M059J (cell line): ENCODE results near the gene LY6G5C. TPM values are rescaled to one million over a fixed set of nuclear protein-coding genes. Genes with fewer than 3 reads are reported as not detected.
A peak's percentile ranks its signal among the peaks of the same experiment; 100 is the strongest.

Experiments
- DNase-seq: peaks from one replicate; pipeline ENCODE4 v3.0.0-alpha.2; 2012; ENCODE audit warnings: low read depth
- total RNA-seq: library from RNA; depleted of rRNA; stranded (reverse); fragments of >200 nt; shearing (Covaris generic); gene quantifications from 2 replicates; pipeline ENCODE4 v1.2.3, GENCODE V29; 2014

The LY6G5C gene
- total RNA-seq, 1 experiment from 2014 or later, result 2.0 TPM

- no peak for DNase-seq
Measured at GRCh38 chr6:31663126-31663960, 17.5 kb downstream of the LY6G5C start.

- DNase-seq, result no peak
Measured at GRCh38 chr6:31662124-31662723, 18.6 kb downstream of the LY6G5C start.

DNA sequence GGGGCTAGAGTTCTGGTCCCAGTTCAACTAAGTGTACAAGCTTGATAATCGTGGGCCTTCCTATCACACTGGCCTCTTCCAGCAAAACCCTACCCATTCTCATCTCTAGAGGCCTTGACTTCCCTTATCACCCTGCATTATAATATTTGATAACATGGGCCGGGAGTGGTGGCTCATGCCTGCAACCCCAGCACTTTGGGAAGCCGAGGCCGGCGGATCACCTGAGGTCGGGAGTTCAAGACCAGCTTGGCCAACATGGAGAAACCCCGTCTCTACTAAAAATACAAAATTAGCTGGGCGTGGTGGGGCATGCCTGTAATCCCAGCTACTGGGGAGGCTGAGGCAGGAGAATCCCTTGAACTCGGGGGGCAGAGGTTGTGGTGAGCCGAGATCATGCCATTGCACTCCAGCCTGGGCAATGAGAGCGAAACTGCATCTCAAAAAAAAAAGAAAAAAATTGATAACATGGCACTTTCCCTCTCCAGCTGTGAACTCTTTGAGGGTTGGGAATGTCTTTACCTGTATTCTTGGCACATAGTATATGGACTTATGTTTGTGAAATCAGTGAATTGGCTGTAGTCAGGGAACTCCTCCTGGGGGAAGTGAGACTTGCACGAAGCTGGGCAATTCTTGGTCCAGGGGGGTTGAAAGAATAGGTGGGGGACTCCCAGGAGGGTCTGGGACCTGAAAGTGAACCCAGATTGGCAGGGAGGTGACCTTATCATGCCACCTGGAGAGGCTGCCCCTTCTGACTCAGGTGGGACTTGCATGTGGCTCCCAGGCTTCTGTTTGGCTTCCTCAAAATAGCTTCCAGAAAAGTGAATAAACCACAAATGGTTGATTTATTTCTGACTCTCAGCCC, 19.4 kb downstream of the LY6G5C start:
- no peak for DNase-seq

DNA sequence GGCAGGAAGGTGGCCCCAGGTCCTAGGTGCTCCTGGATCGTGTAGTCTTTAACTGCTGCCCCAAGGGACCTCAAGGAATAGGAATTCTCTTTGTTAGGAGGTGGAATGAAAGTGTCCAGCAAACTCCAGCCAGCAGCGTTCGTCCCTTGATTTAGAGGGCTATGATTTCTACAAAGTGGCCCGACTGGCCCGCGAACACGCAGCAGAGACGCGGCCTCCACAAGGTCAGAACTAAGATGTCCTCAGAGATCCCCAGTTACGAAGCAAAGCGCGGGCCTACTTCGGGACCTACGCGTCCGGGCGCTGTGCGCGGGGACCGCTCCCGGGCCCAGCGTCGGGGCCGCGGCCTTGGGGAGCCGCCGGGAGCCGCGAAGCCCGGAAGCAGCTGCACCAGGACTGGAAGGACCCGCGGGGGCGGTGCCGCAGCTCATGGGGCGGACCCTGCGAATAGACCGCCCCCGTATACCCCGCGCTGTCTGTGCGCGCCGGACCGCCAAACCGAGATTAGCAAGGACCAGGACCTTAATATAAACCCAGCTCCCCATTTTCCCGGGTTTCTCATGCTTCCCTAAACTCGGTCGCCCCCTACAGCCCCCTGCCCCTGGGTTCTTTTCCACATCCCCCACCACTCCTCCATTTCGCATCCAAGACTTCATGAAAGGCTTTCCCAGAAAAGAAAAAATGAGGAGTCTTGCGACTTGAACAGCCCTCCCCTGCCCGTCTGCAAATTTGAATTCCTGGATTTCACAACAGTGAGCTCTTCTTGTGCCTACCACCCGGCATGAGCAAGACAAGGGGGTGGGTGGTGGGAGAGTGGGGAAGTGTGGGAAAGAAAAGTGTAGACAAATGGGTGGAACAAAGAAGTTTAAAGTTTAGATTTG, 20.2 kb downstream of the LY6G5C start, which contains the start of gene C6orf47:
TSS of gene C6orf47 (minus strand) at position 398 of the 881 bp plus-strand sequence. CDS start 831 bp downstream, outside the sequence.
- peak; percentile 87 for DNase-seq

DNA sequence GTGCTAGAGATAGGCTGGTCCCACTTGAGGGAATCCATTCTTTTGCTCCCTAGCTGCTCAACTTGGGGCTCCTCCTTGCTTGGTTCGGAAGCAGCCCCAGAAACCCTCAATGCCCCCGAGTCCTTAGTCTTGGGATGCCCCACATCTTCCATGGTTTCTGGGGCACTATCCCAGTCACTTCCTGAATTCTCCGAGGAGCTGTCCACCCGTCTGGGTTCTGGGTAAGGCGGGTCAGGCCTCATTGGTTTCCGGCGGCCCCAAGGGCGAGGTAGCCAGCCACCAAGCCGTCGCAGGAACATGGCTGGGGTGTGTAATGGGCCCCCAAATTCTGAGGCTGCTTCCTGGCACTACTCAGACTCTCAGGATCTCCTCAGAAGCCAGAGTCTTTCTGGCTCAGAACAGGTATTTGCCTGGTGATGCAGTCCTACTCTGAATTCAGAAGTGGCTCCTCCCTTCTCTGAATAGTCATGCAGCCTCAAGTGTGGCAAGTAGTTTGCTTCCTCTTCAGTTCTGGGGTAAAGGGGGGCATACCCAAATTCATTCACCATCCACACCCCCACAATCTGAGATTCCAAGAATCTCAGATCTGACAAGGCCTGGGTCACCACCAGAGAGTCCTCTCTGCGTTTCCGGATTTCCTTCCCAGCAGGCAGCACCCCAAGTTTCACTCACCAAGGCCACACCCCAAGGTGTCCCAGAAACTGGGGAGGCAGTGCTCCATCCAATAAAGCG, 21.1 kb downstream of the LY6G5C start:
- DNase-seq, result peak; percentile 55

DNA sequence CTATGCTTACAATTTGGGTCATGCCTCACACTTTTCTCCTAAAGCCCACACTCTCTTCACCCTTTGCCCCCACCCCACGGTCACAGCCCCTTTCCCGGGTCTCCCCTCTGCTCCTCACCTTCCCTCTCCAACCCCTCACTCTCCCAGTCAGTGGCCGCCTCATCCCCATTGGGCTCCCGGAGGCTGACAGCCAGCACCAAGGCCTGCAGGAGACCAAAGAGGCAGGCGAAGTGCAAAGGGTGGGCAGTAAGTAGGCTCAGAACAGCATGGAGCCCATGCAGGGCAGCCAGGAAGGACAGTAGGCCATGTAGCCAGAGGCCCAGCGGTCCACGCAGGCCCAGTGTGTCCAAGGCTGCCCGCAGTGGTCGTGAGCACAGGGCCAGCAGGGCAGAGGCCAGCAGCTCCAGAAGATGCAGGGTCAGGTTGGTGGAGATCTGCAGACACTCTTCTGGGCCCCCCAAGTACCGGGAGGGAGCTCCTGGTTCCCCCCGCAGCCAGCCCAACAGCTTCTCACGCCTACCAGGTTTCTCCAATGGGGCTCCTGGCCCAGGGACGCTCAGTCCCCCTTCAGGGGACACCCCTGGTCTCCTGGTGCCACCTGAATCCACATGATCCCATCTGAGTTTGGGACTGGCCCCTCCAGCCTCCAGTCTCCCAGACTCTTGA, 21.8 kb downstream of the LY6G5C start:
- no peak for DNase-seq

DNA sequence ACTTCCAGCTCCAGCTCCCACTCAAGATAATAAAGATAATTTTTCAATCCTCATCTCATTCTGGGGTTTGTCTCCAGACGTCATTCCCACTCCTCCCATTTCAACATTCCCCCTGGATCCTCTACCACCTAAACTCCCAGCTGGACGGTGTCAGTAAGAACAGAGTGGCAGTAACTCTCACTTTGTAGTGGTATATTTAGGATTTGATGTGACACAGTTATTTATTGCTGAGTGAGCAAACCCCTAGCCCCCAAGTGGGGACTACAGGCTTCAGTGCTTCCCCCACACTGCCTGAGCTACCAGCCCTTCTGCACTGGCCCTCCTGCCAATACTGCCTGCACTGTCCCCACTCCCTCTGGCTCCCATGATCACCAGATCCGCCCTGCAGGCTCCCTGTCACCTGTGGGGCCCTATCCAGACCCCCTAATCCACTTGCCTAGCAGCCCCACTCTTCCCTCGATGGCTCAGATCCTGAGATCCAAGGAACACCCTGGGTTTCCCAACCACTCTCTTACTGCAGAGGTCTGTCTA, 22.6 kb downstream of the LY6G5C start:
- no peak for DNase-seq

DNA sequence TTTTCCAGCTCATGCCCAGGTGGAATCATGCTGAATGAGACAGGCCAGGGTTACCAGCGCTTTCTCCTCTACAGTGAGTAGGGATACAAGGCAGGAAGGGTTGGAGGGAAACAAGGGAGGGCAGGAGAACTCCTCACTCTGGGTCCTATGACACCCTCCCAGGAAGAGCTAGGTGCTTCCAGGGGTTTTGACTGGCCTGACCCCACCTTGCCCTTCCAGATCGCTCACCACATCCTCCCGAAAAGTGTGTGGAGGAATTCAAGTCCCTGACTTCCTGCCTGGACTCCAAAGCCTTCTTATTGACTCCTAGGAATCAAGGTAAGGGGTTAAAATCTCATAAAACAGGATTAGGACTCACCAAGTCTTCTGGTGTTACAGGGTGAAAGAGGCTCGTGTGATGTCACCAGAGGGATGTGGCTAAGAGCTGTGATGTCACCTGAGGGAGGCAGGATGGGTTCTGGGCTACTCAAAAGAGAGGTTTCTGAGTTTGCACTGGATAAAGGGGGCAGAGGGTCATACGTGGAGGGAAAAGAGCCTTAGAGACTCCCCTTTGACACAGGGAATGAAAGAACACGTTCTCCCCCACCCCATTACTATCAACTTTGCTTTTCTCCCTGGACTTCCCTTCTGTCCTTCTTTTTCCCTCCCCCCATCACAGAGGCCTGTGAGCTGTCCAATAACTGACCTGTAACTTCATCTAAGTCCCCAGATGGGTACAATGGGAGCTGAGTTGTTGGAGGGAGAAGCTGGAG, 23.3 kb downstream of the LY6G5C start:
- DNase-seq, result no peak

GRCh38 chr6:31655349-31656237, 25.3 kb downstream of the LY6G5C start, which contains the start of gene APOM:
Gene APOM (plus strand): TSS chr6:31655894. CDS start chr6:31655967, 73 bp downstream.
- DNase-seq, result no peak

- DNase-seq, result no peak
Measured at GRCh38 chr6:31654574-31655348, 26.1 kb downstream of the LY6G5C start.

DNA sequence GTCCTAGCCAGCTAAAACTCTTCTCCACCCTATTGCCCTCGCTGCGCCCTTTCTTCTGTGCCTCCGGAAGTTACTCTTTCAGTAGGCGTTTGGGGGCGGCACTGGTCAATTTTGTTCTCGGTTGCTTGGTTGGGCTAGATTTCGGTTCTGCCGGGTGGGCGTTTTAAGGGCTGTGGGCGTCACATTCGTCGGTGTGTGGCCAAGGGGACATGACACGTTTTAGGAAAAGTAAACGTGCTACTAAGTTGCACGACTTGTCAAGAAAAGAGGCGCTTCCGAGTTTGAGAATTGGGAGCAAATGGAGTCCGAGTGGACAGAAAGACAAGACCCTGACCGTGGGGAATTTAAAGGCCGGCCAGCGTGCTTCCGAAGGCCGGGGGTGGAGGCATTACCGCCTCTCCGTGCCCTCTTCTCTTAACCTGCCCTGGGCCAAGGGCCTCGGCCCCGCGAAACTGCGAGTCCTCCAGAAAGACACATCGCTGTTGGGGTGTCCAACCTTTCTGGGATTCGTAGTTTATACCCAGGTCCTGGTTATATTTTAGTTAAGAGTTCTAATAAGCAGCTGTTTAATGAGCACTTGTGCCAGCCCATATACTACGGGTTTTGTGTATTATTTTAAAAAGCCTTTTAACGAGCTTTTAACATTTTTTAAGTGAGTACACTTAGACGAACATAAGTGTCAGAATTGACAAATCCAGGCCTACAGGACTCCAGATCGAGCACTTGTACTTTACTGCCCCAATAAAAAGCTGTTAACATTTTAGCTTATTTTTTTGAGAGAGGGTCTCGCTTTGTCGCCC, 27.7 kb downstream of the LY6G5C start:
- no peak for DNase-seq

GRCh38 chr6:31651602-31652191, 29.2 kb downstream of the LY6G5C start:
- peak; percentile 86 for DNase-seq

DNA sequence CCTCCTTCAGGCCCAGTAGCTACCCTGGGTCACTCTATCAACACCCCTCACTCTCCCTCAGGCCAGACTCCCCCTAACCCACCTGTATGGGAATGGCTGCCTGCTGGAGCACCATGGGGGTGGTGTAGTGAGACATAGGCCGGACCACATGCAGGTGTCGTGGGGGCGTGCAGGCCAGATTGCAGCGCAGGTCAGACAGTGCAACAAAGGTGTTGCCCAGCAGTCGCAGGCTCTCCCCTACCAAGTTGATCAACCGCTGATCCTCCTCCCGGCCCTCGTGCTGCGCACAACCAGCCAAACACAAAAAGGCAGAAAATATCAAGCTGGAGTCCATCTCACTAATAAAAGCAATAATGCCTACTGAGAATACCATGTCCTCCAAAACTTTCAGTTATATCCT, 35.5 kb downstream of the LY6G5C start:
- DNase-seq, result no peak

DNA sequence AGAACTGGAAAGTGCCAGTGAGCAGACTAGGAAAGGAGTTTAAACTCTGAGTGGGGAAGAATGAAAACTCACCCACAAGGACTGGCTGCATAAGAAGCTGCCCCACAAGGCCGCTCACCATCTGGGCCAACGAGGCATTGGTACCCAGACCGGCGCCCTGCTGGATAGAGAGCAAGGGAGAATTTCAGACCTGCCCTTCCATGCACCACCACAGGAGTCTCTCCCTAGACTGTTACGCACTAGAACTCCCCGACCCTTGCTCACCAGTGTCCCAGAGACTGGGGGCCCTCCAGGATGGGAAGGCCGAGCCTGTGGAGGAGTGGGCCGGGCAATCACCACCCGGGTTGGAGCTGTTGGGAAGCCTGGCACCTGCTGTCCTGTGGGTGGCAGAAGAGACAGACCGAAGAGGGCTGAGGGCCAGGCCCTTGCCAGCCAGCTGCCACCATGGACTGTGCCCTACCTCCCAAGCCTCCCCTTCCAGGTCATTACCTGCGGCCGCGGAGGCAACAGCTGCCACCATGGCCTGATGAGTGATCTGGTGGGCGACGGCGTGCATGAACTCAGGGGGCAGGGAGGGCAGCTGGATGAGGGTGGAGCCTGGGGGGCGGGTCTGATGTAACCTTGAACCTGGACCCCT, 36.9 kb downstream of the LY6G5C start:
- no peak for DNase-seq
